GM12874 (cell line): Measurements from ENCODE around the gene PICK1.

ENCODE experiments used
- TF ChIP-seq, protein P1 (sequence below): IDR thresholded peaks from 2 replicates; pipeline ENCODE4 v1.5.1; 2011; ENCODE audit warnings: low read depth, mild to moderate bottlenecking, control low read depth, low read length, moderate library complexity; ENCODE audit not compliant: insufficient read depth

Gene PICK1

DNA sequence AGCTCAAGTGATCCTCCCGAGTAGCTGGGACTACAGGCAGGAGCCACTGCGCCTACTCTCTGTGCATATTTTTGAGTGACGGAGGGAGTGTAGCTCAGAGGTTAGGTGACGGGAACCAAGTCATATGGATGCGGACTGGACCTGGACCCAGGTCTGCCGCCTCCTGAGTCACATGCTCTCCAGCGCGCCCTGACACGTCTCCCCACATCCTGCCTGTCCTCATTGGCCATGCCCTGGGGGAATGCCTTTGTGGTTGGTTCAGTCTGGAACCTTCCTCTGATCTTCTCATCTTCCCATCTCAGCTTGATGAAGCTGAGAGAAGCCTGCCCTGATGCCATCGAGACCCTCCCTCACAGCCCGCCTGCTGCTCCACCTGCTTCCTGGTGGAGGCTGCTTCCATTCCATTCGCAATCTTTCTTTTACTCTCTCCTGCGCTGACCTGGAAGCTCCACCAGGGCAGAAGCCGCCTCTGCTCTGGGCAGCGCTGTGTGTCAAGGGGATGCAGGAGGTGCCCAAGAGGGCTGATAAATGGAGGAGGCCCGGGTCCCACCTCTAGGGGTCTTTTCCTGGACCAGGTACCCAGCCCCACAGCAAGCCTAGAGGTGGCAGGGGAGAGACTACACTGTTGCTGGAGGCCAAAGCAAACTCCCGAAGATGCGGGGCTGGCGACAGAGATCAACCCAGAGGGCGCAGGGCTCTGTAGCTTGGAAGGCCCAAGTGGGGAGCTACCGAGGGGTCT is 67.2 kb downstream of the PICK1 start:
- TF ChIP-seq, protein P1, sequence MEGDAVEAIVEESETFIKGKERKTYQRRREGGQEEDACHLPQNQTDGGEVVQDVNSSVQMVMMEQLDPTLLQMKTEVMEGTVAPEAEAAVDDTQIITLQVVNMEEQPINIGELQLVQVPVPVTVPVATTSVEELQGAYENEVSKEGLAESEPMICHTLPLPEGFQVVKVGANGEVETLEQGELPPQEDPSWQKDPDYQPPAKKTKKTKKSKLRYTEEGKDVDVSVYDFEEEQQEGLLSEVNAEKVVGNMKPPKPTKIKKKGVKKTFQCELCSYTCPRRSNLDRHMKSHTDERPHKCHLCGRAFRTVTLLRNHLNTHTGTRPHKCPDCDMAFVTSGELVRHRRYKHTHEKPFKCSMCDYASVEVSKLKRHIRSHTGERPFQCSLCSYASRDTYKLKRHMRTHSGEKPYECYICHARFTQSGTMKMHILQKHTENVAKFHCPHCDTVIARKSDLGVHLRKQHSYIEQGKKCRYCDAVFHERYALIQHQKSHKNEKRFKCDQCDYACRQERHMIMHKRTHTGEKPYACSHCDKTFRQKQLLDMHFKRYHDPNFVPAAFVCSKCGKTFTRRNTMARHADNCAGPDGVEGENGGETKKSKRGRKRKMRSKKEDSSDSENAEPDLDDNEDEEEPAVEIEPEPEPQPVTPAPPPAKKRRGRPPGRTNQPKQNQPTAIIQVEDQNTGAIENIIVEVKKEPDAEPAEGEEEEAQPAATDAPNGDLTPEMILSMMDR: no peak

DNA sequence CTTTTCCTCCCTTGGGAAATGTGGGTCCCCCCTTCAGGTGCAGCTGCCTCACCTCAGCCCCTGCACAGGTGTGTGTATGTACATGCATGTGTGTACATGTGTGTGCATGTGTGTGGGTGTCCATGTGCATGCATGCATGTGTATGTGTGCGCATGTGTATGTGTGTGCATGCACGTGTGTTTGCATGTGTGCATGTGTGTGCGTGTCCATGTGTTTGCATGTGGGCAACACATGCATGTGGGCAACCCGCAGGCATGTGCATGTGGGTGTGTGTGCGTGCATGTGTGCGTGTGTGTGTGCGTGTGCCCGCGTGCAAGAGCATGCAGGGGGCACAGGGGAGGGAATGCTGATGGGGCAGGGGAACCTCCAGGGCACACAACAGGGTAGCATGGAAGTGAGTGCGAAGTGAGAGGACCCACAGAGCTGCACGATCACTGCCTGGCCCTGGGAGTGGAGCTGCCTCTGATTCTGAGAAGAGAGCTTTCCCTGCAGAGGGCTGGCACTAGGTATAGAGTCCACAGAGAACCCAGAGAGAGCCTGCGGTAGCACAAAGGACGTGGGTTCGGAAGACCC is 67.9 kb downstream of the PICK1 start:
- TF ChIP-seq, protein P1: no peak
